ENCODE results near the gene TPCN2.
"Not testable (repeated sequence)": the region's sequence is repeated elsewhere in the genome, so short reads cannot be mapped to it uniquely, and the experiment has no call there.

Gene TPCN2

DNA sequence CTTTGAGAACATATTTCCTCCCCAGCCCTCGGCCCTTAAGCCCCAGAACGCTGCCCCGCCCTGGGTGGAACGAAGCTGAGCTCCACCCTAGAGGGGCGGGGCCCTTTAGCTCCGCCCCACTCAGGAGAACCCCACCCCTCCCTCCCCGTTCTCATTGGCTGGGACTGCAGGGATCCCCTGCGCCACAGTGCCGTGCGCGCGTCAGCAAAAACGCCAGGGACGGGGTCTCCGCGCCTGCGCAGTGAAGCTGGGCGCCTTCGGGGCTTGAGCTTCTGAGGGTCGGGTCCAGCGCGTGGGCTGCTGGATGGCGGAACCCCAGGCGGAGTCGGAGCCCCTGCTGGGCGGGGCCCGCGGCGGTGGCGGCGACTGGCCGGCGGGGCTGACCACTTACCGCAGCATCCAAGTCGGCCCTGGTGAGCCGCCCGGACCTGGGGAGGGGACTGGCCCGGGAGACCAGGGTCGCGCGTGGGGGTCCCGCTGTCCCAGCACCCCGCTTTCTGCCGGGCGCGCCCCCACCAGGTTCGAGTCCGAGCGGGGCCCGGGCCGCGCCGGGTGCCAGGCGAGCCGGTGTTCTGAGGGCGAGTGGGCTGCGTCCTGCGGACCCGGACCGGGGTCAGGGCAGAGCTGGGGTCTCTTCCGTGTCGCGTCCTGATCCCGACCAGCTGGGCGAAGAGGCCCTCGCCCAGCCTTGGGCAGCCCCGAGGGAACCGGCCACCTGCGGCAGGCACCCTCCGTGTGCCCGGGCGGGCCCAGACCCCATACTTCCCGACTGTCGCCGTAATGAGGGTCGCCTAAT is at the start of gene TPCN2:
TPCN2 (plus strand) TSS at position 239 of the 796 bp plus-strand sequence; CDS start at position 305, 66 bp downstream.
- no peak for FAIRE-seq

- FAIRE-seq = no peak
Observed at GRCh38 chr11:68999093-68999747, 49.5 kb upstream of the TPCN2 start.

DNA sequence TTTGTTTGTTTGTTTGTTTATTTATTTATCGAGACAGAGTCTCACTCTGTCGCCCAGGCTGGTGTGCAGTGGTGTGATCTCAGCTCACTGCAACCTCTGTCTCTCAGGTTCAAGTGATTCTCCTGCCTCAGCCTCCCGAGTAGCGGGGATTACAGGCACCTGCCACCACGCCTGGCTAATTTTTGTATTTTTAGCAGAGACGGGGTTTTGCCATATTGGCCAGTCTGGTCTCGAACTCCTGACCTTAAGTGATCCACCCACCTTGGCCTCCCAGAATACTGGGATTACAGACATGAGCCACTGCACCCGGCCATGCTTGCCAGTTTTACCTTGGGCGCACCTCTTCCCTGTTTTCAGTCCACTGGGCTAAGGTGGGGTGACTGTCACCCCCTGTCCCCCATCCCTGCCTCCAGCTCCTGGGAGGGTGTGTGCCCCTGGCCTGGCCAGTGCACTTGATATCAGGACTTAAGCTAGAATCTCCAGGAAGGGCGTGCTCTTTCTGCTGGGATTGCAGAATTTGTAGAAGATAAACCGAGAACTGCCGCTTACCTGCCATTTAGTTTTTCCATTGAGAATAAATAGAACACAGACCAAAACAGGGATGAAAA is 48.9 kb upstream of the TPCN2 start:
- FAIRE-seq = not testable (repeated sequence)

GRCh38 chr11:69000391-69000790 is 48.3 kb upstream of the TPCN2 start:
- FAIRE-seq = no peak

DNA sequence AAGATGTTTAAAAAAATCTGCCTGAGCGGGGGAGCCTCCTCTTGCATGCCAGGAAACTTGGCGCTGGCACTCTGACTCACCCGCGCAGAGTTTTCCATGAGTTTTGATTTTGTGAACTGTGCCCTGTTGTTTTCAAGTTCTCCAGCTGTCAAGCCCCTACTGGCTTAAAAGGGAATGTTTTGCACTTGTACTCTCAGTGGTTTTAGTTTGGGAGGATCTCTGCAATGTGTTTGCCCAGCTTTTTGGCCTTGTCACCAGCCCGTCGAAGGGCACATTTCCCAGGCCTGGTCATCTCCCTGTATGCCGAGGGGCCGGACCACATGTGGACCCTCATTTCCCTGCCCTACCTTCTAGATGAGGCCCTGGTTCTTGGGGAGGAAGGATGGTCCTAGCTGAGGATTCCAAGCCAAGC is 47.9 kb upstream of the TPCN2 start:
- FAIRE-seq = no peak

- FAIRE-seq = no peak
Observed at GRCh38 chr11:69001243-69002081, 47.3 kb upstream of the TPCN2 start.

- FAIRE-seq = no peak
Observed at GRCh38 chr11:69002110-69002569, 46.6 kb upstream of the TPCN2 start.

GRCh38 chr11:69002570-69003231 is 46.0 kb upstream of the TPCN2 start:
- FAIRE-seq = no peak

DNA sequence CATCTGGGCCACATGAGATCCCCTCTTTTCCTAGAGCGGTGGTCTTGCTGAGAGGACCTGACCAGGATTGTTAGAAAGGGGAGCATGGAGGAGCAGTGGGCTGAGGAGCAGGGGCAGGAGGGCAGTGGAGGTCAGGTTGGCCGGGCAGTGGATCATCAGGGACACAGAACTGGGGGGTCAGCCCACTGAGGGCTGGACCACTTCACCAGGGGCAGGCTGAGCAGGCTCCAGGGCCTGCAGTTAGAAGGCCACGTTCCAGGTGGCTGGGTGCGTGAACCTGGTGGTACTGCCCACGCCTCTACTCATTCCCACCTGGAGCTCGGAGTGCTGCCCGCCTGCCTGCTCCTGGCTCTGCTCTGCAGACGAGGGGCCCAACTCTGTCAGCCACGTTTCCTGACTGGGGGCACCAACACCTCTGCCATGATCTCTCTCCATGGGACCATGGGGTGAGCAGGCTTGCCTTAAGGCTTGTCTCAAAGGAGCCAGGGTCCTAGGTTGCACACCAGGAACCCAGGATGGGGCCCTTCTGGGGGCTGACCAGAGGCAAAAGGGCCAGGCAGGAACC is 45.3 kb upstream of the TPCN2 start:
- no peak for FAIRE-seq

- FAIRE-seq = no peak
Observed at GRCh38 chr11:69003866-69004367, 44.8 kb upstream of the TPCN2 start.

DNA sequence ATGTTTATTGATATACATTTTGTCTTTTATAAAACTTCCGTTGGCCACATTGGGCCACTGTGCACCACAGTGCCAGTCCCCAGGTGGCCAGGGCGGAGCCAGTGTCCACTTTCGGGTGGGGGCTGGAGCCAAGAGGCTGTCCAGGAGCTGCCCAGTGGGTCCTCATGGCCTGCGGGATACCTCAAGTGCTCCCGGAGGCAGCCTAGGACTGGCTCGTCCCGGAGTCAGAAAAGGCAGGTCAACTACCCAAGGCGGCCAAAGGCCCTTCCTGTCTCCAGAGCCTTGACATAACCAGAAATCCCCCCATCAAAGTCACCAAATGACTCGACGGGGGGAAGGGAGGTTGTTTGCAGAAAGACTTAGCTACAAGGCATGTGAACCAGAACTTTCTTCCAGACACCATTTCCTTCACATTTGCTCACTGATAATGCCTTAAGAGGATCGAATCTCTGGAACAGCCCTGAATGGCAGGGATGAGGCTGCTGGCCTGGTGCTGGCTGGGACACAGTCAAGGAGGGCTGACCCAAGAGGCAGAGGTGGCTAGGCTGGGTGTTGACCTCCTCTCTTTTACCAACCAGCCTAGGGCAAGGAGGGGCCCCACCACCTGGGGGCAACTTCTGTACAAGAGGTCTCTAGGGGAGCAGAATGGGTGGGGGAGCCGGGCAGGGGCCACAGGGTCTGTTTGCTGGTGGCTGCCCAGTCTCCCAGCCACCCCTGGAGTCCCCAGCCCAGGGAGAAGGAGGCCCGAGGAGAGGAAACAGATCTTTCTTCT is 44.1 kb upstream of the TPCN2 start:
- no peak for FAIRE-seq

GRCh38 chr11:69005183-69005630 is 43.5 kb upstream of the TPCN2 start:
- FAIRE-seq = no peak

GRCh38 chr11:69005631-69006368 is 42.9 kb upstream of the TPCN2 start:
- no peak for FAIRE-seq

- FAIRE-seq = no peak
Observed at GRCh38 chr11:69006816-69007215, 41.9 kb upstream of the TPCN2 start.

- FAIRE-seq = no peak
Observed at GRCh38 chr11:69007975-69008381, 40.8 kb upstream of the TPCN2 start.

GRCh38 chr11:69008737-69009440 is 39.8 kb upstream of the TPCN2 start:
- FAIRE-seq = no peak

GRCh38 chr11:69009441-69010211 is 39.1 kb upstream of the TPCN2 start:
- no peak for FAIRE-seq

DNA sequence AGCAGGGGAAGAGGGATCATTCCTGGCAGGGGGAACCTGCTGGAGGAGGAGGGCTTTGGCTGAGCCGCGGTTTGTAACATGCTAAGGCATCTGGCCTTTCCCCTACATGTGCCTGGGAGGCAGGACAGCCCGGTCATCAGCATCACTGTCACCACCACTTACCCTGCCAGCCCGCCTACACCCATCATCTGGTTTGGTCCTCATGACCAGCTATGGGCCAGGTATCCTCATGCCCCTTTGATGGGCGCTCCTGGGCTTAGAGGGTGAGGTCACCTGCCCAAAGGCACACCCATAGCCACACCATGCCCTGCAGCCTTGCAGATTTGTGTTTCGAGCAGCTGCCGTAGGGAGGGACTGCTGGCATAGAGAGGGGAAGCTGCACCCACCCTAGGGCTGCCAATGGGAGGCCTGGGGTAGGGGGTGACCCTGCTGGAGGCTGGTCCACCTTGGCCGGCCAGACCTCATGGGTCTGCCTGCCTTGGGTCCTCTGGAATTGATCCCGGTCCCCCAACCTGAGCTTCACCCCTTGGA is 38.3 kb upstream of the TPCN2 start:
- no peak for FAIRE-seq

Measured in endometrium (tissue), 2 donors.